ENCODE measurements around the gene ANO3. TPM values are rescaled to one million over a fixed set of nuclear protein-coding genes. Genes with fewer than 3 reads are reported as not detected.

Gene ANO3
- total and polyA plus RNA-seq, 2 of the 4 experiments (the other 2 are of a cell fraction): 0.02 to 0.18 TPM

DNA sequence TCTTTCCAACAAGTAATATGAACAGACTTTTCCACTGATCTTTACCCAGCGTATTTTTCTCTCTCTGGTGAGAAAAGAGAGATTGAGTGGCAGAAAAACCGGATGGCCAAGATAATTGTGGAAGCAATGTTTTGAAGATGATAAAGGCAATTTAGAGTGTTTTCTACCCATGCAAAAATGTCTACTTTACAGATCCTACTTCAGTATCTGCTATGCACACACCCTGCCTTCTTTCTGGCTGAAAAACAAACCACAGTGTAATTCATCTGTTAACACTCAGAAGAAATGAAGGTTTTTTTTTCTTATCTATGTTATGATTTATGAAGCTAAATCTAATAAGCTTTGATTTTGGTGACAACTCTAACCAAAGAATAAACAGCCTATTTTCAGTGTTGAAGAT, 333.1 kb downstream of the ANO3 start:
- Histone ChIP-seq H3K4me2 (ENCODE audit: low read depth, low read length) (no peak overlapping the region), H3K27me3 (ENCODE audit: control insufficient read depth, insufficient read depth, low read length) (no peaks in the 10 kb centered on the region), H4K20me1 (ENCODE audit: insufficient read depth, low read length) (no peaks in the 10 kb centered on the region), H3K56ac (ENCODE audit: extremely low read depth, insufficient read depth, low read length) (no peak overlapping the region), H3K79me1 (ENCODE audit: low read depth in 1 of 2, low read length in 2 of 2) (no peaks in the 10 kb centered on the region), H3K4ac (ENCODE audit: low read depth, low read length) (no peak overlapping the region), H2AK9ac (replicated peaks; ENCODE audit: low read depth, low read length, poor library complexity) (no peak overlapping the region), H3K9me1 (ENCODE audit: insufficient read depth, low read length) (no peaks in the 10 kb centered on the region), H3K4me1 (ENCODE audit: control insufficient read depth, insufficient read depth, low read length) (no peaks in the 10 kb centered on the region), H3K9ac (ENCODE audit: low read depth, low read length) (no peak overlapping the region), H2BK120ac (ENCODE audit: low read depth, low read length) (no peak overlapping the region), H3K18ac (ENCODE audit: low read depth, low read length) (no peak overlapping the region), H3K36me3 (ENCODE audit: control insufficient read depth, insufficient read depth, low read length) (no peaks in the 10 kb centered on the region), H3K23ac (ENCODE audit: low read depth, low read length) (no peak overlapping the region), H2BK5ac (ENCODE audit: low read depth, low read length, poor library complexity, severe bottlenecking) (no peak overlapping the region), H3K27ac (ENCODE audit: insufficient read depth, low read length) (no peak overlapping the region), H4K91ac (ENCODE audit: insufficient read depth, low read depth, low read length) (no peak overlapping the region), H4K5ac (ENCODE audit: low read depth, low read length) (no peak overlapping the region), H2BK20ac (ENCODE audit: low read depth, low read length) (no peak overlapping the region), H3K9me3 (ENCODE audit: control insufficient read depth, insufficient read depth, low read length) (no peaks in the 10 kb centered on the region), H3K4me3 (ENCODE audit: insufficient read depth, low read depth, low read length) (no peak overlapping the region), H2AK5ac (ENCODE audit: low read depth, low read length) (no peak overlapping the region), H2BK15ac (ENCODE audit: low read depth, low read length) (no peak overlapping the region), H2AFZ (replicated peaks; ENCODE audit: low read length, poor library complexity) (no peak overlapping the region), H3K14ac (replicated peaks; ENCODE audit: low read depth, low read length) (no peak overlapping the region), H4K8ac (ENCODE audit: low read depth in 2 of 2, low read length in 2 of 2) (no peak overlapping the region)
- DNase-seq (no peak), ATAC-seq (ENCODE audit: low read depth) (no peak)
- CTCF ChIA-PET: no interaction called here
- dilution Hi-C loops (cut with HindIII; ENCODE audit: low sequenced_read_pairs, unreplicated experiment): no loop called here
- POLR2A ChIA-PET (ENCODE audit: unreplicated experiment): no interaction called here
- in situ Hi-C loops (cut with MboI; ENCODE audit: low sequenced_read_pairs): no loop called here
- TF ChIP-seq RCOR1 (IDR thresholded peaks at IDR 0.05; ENCODE audit: insufficient replicate concordance, low read length): no peak
- no peak for TF ChIP-seq RAD21 (IDR thresholded peaks at IDR 0.05; ENCODE audit: low read length)
- TF ChIP-seq NFE2L2 (IDR thresholded peaks at IDR 0.05; ENCODE audit: low read depth, low read length): no peak
- no TSS peak for BruUV-seq (replicated peaks)
- intact Hi-C loops (cut with micrococcal nuclease): no loop called here
- no CpG with 5 or more reads among the region's 2 CpGs for WGBS, 2 experiments (ENCODE audit: extremely low coverage in 2 of 2, insufficient read length in 1 of 2)
